ENCODE measurements around the gene RPS10.

DNA sequence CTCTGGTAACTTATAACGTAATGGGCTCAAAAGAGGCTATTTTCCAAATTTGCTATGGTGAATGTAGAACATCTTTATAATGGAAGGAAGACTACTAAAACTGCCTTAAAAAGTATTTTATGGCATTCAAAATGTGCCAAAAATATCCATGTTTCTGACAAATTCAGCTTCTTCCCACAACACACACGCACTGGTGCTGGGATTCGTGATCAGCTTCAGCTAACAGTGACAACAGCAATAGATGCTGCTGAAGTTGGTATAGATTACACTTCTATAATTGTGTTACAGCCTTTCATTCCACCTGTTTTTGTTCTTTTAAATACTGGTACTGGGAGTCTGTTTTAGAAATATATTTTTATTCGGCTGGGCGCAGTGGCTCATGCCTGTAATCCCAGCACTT, 52.4 kb downstream of the RPS10 start:
- TF ChIP-seq, protein P1, sequence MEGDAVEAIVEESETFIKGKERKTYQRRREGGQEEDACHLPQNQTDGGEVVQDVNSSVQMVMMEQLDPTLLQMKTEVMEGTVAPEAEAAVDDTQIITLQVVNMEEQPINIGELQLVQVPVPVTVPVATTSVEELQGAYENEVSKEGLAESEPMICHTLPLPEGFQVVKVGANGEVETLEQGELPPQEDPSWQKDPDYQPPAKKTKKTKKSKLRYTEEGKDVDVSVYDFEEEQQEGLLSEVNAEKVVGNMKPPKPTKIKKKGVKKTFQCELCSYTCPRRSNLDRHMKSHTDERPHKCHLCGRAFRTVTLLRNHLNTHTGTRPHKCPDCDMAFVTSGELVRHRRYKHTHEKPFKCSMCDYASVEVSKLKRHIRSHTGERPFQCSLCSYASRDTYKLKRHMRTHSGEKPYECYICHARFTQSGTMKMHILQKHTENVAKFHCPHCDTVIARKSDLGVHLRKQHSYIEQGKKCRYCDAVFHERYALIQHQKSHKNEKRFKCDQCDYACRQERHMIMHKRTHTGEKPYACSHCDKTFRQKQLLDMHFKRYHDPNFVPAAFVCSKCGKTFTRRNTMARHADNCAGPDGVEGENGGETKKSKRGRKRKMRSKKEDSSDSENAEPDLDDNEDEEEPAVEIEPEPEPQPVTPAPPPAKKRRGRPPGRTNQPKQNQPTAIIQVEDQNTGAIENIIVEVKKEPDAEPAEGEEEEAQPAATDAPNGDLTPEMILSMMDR (IDR thresholded peaks at IDR 0.05), result no peak
- no peak for TF ChIP-seq POLR2A (IDR thresholded peaks at IDR 0.05)
- no peak for TF ChIP-seq POLR2AphosphoS5 (IDR thresholded peaks at IDR 0.05; ENCODE audit: insufficient read depth in 1 of 2, low read depth in 1 of 2)

Measured in vagina (tissue), 2 donors.